SHP77 (cell line): ENCODE measurements around the gene MAP3K1.

Experiments used
- DNase-seq, 2 experiments: peaks; one replicate each; lab custom pipeline; 2025; lab: John Stamatoyannopoulos, UW

The MAP3K1 gene

DNA sequence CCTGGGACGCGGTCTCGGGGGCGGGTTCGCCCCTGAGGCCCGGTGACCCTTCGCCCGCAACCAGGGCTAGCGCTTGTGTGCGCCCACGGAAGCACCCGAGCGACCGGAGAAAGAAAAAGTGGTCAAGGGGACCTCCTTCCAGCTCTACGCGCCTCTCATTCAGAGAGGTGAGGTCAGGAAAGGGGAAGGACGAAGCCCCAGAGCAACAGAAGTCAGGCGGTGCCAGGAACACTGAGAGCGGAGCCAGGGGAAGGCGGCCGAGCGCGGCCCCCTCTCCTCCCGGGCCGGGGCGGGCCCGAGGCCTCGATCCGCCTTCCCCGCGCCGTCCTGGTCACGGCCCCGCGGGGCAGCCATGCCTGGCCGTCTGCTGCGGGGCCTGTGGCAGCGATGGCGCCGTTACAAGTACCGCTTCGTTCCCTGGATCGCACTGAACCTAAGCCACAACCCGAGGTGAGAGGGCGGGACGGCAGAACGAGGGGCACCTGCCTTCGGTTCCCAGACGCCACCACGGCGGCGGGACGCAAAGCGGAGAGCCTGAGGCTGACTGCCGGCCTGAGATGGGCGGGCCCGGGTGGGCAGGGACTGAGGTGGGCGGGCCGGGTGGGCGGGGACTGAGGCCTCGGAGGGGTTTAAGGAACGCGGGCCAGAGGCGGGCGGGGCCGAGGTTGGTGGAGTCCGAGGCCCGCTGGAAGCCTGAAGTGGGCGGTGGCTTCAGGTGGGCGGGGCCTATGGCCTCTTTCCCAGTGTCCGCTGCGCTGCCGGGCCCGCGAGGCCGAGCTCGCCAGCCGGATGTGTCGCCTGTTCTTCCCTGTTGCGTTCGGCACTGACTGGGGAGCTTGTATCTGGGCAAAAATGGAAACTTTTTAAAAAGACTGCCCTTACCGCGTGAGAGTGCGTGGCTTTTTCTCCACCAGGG is 94.2 kb downstream of the MAP3K1 start, which contains the start of gene SETD9:
Gene SETD9, plus strand, starts transcription at position 303 of the 916 bp plus-strand sequence. Its CDS starts 50 bp downstream, at position 353.
- DNase-seq: peak; percentile 91 to 94

DNA sequence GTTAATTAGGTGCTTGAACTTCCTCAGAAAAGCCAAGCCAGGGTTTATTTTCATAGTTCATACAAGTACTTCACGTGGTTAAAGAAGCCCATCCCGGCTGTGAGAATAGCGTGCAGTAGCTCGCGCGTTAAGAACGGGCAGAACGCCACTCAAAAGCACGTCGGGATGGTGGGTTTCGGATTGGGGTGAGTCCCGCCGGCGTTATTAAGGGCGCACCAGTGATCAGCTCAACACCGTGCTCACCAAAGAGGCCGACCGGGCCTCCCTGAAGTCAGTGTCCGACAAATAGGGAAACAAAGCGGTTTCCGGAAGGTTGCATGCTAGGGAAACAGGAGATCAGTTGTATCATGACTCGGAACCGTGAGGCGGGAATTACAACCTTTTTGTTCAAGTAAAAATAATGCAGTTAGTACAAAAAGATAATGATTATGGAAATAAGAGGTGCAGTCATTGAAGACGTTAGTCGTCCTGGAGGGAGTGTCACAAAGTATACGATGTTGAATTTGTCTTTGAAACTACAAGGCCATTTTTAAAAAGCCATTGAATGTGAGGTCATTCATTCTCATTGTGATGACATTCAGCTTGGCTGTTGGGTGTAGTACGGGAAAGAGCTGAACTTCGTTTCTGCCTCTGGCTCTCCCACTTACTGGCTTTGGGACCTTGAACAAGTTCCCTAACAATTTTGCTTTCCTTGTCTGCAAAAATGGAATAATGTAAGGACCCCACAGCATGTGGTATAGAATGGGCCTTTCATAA is 95.0 kb downstream of the MAP3K1 start:
- DNase-seq: peak; percentile 48 to 53

DNA sequence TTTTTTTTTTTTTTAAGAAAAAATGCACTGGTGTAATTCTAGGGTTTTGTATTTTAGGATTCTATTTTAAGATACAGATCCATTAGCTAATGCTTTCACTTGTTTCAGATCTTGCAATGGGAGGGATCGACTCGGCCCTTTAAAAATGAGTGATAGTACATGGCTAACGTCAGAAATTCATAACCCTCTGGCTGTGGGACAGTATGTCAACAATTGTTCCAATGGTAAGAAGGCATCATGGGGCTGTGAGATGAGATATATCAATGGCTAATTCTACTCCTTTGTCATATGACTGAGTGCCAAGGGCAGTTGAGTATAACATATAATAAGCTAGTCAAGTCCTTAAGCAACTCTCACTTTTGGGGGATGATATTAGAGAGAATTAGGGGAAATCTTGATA is 98.4 kb downstream of the MAP3K1 start:
- no peak for DNase-seq

DNA sequence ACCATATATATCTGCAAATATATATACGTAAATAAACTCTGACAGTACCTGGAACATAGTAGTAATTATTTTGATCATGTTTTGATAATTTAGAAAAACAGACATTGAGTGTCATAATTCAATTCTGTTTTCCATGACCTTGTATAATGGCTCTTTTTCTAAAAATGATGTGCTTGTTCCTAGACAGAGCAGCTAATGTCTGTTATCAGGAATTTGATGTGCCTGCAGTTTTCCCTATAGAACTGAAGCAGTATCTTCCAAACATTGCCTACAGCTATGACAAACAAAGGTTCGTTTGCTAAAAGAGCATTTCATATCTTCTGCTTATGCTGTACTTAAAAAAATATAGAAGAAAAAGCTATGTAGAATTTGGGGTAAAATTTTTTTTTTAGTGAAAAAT is 99.3 kb downstream of the MAP3K1 start:
- no peak for DNase-seq

DNA sequence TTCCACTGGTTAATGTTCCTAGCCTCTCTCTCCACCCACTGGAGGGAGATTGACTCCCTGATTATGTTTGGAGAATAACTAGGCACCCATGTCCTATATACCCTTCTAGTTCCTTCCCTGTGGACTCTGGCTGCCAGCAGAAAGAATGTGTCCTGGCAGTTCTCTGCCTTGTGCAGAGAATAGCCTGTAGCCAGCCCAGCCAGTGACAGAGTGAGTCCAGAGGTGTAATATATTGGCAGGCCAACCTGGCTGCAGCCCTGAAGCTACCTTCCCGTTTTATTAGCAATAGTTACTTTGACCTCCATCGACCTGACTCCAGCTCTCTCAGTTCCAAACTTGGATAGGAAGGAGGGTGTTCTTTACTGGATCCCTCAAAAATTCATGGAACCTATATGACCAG is 102.2 kb downstream of the MAP3K1 start:
- no peak for DNase-seq

DNA sequence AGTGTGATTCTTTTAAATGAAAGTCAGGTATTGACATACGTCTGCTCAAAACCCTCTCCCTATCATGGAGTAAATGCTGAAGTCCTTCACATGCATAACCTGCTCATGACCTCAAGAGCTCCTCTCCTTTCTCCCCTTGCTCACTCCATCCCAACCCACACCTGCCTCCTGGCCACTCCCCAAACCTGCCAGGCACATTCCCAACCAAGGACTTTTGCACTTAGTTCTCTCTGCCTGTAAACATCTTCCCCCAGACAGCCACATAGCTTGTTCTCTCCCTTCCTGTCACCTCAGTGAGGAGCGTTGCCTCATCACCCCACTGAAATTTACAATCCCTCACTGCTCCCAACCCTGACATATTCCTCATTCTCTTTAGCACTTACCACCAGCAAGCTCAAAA is 102.7 kb downstream of the MAP3K1 start:
- no peak for DNase-seq

DNA sequence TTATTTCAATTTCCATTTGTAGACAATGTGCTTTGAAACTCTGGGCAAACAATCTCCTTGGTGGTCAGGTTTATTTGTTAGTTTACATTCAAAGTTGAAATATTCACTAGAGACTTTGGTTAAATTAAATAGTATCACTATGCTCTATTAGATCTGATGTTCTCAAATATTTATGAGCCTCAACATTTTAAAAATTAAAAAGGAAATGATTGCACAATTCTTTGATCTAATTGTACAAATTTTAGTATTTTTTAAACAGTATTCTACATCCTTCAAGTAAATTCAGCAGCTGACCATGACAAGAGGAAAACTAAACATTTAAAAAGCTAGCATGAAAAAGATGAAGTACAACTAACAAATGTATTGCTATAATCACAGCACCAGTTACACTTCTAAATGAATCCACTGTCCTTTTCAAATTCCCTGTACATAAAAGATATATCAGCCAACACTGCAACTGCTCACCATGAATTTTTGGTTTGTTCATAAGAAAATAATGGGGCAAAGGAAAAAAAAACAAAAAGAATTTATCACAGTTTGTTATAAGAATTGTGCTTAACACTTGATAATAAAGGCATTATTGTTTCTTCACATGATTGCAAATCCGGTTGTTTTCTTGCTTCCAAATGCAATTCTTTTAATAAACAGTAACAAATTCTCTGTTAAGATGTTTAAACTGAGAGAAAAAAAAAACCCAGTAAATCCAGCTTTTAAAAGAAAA is 104.8 kb downstream of the MAP3K1 start:
- no peak for DNase-seq

DNA sequence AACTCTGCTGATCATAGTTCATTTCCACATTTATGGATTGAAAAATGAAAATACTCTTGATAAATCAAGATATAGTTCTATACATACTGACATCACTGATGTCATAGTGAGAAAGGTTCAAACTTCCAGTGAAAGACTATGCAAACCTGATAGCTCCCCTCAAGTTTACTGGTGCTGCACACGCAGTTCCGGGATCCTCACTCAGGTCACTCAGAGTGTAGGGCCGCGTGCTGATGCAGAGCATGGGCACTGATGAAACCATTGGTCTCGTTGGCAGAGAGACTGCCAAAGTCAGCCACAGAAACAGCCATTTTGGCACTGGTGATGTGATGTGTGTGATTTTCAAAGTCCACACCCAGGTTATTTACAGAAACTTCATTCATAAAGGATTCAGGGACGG is 107.6 kb downstream of the MAP3K1 start:
- DNase-seq: no peak

DNA sequence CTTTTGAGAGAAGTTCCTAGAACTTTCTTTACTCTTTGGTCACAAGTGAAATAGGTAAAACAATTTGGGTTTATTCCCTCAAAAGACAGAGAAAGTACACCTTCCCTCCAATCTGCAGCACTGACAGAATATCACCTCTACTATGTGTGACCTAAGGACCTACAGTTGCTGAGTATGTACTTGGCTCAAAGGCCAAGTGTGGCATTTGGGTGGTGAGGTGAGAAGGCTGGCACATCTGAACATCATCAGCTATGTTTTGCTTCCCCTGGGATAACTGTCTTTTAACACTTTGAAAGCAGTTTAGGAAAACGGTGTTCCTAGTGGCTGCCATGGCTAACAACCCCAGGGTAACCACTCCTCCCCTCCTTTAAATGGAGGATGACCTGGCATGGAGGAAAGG is 119.0 kb downstream of the MAP3K1 start:
- no peak for DNase-seq

DNA sequence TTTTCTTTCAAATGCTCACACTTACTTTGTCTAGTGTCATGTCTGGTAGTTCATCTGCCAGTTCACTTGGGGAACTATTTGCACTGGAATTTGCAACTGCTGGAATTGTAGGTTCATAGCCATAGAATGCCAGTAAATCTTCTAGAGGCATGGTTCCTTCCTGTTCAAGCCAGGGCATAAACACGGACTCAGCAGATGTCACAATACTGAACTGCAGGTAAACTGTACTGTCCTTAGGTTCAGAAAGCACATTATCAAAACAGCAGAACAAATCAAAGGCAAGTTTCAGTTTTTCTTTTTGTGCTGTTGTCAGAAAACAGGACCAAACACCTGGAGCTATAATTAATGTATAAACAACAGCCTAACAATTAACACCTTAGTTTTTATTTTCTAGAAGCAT is 123.5 kb downstream of the MAP3K1 start:
- DNase-seq: no peak

DNA sequence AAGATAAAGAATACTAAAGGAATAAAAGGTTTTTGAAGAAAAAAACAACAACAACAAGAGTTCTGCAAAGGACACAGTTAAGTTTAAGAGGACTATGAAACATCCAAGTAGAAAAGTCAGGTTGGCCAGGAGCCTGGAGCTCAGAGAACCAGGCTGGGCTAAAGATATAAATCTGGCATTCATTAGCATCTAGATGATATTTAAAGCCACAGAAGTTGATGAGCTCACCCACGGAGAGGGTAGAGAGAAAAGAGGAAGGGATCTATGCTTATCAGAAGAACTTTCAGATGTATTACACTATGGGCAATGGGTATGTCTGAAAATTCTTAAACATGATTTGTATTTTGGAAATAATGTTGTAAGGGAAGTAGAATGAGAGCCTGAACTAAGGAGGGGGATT is 126.6 kb downstream of the MAP3K1 start:
- no peak for DNase-seq
